HL-60 (cell line): ENCODE data around the gene CLEC4F.

ENCODE experiments used
- POLR2AphosphoS5 ChIP-seq: IDR thresholded peaks from 2 replicates; pipeline ENCODE4 v1.6.1; 2012; ENCODE audit warnings: low read depth
- TF ChIP-seq, protein P1 (sequence below): IDR thresholded peaks from one replicate; pipeline ENCODE4 v1.5.1; 2011; ENCODE audit warnings: low read length, control low read depth, inconsistent platforms; ENCODE audit not compliant: insufficient read depth

DNA sequence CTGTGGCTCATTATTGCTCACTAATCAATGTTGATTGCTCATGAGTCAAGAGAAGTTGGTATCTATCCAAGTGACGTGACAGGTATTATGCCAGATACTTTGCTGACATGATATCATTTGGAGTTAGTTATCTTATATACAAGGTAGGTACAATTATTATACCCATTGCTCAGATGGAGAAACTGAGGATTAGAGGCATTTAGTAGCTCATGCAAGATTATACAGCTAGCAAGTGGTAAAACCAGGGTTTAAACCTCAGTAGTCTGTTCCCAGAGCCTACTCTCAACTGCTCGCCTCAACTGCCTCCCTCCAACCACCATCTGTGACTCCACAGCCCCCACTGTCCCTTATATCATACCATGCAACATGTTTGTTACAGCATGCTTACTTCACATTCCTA lies 36.1 kb downstream of the CLEC4F start:
- TF ChIP-seq POLR2AphosphoS5, result no peak
- TF ChIP-seq, protein P1, sequence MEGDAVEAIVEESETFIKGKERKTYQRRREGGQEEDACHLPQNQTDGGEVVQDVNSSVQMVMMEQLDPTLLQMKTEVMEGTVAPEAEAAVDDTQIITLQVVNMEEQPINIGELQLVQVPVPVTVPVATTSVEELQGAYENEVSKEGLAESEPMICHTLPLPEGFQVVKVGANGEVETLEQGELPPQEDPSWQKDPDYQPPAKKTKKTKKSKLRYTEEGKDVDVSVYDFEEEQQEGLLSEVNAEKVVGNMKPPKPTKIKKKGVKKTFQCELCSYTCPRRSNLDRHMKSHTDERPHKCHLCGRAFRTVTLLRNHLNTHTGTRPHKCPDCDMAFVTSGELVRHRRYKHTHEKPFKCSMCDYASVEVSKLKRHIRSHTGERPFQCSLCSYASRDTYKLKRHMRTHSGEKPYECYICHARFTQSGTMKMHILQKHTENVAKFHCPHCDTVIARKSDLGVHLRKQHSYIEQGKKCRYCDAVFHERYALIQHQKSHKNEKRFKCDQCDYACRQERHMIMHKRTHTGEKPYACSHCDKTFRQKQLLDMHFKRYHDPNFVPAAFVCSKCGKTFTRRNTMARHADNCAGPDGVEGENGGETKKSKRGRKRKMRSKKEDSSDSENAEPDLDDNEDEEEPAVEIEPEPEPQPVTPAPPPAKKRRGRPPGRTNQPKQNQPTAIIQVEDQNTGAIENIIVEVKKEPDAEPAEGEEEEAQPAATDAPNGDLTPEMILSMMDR, result no peak
